Activated CD4-positive, CD25-positive, alpha-beta regulatory T cell treated with anti-CD3 and anti-CD28 coated beads, Interleukin-2, amount 50 U/mL, for 16 hours (primary cell): Measurements from ENCODE around the gene ATP11A.

ENCODE experiments used
- DNase-seq: peaks from one replicate; pipeline ENCODE4 v3.0.0-alpha.2; 2020; ENCODE audit warnings: low read depth, low spot score

The ATP11A gene

DNA sequence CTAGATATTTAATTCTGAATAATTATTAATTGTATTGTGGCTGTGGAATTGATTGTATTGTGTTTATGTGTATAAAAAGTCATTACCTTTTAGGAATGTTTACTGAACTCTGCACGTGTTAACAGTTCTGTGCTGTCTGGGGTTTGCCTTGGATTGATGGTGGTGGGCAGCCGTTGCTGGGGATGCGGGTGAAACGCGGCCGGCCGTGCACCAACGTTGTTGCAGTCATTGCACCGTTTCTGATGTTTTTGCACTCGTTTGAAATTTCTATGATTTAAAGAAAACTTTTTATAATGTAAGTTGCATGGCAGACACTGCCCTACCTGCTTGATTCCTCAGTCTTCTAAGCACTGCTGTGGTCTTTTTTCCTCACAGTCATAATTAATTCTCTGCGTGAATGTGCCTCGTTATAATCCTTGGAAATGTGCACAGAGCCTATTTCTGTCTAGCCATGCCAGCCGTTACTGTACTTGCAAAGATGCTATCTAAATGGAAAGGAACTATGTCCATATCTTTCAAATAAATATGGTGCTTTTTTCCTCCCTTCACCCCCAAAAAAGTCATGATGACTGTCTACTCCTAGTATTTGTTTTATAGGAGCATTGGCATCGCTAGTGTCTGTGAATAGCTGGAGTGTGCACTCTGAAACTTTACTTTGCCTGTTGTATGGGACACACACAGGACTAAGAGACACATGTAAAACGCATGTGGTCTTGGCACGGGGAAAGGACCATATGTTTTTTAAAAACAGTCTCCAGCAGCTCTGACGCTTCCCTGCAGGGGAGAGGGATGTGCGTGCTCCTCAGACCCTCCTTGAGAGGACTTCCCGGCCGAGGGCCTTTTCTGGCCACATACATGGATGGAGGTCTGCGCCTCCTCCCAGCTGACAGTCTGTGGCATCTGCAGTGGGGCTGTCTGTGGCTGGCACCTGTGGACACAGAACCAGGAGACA lies 238.5 kb downstream of the ATP11A start:
- DNase-seq = no peak

DNA sequence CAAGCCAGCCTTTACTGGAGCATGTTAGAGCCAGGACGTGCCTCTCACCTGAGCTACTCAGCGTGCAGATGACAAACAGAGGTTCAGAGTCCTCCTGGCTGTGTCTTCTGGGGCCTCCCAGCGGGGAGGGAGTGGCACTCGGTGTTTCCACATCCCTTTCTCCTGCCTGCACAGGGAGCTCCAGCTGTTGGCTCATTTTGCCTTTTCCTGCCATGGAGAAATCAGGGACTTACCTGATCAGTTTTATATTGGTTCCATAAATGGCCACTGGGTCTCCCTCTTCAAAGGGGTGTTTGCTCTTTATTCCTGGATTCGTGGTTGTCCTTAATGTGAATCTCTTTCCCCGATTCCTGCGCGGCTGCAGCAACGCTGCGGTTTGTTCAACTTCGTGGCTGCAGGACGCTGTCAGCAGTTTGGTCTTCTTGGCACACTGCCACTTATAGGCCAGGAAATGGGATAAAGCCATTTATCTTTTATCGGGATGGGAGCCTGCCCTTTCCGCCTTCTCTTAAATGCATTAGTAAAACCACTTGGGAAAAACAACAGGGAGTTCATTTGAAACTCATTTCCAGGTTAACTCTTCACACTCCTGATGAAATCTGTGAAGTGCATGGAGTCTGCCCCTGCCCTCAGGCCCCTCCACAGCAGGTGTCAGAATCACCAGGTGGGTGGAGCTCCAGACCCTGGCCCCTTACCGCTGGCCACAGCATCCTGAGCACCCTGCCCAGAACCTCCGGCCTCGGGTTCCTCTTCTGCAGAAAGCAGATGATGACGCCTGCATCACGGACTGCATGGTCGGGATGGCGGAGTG lies 239.3 kb downstream of the ATP11A start:
- DNase-seq = no peak

DNA sequence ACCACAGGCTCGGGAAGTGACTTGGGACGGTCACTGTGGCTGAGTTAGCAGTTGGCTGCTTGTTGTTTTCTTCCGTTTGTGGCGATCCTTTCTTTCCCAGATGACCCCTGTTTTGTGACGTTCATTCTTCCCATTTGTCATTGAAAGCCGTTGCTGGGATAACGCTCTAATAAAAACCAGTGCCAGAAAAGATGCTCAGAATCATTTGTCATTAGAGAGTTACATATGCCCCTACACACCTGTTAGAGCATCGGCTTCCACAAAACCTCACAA lies 239.9 kb downstream of the ATP11A start:
- DNase-seq = no peak

DNA sequence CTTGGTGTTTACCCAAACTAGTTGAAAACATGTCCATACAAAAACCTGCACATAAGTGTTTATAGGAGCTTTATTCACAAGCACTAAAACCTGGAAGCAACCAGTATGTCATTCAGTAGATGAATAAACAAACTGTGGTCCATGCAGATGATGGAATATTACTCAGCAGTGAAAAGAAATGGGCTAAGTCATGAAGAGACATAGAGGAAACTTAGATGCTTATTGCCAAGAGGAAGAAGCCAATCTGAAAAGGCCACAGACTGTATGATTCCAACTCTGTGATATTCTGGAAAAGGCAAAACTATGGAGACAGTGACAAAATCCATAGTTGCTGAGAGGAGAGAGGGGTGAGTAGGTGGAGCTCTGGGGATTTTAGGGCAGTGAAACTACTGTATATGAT lies 240.4 kb downstream of the ATP11A start:
- DNase-seq = no peak

DNA sequence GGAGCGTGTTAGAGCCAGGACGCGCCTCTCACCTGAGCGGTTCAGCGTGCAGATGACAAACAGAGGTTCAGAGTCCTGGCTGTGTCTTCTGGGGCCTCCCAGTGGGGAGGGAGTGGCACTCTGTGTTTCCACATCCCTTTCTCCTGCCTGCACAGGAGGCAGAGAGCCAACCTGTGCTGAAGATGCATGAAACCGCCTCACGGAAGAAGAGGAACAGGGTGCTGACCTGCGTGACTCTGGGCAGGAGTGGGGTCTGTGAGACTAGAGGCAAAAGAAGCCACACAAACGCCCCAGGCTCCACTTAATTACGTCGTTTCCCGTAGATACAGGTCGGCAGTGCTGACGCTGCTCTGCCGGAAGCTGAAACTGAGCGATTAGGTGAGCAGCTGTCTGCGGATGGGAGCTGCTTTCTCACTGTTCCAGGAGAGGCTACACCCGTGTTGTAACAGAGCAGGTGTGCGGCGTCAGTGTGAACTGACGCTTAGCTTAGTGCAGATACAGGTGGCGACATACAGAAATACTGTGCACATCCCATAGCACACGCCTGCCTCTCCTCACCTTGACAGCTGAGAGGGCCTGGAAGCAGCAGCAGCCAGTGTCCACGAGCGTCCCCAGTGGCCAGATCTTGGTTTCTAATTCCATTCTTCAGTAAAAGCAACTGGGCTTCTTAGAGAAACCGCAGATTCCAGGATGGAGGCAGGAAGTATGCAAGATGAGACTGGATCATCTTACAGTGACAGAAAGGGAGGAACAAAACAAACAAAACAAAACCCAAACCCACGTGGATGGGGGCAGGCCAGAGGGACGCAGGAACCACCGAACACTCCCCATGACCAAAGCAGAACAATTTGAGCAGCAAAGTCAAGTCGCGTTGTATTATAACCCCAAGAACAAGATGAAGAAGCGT lies 241.4 kb downstream of the ATP11A start:
- DNase-seq = no peak

DNA sequence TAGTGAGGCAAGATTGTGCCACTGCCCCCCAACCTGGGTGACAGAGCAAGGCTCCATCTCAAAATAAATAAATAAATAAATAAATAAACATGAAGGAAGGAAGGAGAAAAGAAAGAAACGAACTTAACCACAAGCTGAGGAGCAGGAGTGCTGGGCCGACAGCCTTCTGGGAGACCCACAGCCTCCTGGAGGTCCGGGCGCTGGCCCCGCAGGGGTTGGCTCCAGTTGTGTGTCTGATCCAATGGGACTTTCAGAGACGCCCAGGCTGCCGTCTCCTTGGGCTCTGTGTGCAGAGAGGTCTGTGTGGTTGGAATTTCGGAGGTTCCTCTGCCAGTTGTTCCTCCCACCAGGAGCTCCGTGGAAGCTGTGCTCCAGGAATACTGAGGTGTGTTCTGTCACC lies 243.1 kb downstream of the ATP11A start:
- DNase-seq = no peak

DNA sequence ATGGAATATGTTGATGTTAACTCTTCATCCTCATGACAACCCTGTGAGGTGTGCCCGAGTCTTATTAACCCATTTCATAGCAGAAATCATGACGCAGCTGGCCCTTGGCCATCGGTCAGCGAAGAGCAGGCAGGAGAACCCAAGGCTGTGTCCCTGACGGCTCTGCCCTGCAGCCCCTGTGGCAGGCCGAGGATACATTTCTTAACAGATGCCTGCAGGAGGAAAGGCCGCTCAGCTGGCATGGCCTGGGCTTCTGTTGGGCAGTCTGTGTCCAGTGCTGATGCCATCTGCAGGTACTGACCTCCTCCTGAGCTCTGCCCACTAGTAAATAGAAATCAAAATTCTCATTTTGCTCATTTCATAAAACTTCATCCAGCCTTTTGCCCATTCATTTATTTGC lies 243.8 kb downstream of the ATP11A start:
- DNase-seq = no peak

DNA sequence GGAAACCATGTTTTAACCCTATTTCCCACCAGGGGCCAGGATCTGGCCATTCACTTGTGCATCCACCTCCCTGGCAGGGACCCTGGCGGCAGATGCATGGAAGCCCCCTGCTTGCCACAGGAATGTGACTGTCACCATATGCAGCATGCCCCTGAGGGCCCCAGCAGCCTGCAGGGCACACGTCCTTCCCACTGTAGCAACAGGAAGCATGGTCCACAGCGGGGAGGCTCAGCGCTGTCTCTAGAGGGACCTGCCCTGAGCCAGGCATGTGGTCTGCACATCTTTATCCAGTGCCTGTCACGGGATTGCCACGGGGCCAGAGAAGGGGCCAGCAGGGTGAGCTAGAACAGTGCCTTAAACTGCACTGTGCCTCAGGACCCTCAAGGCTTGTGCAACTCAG lies 244.2 kb downstream of the ATP11A start:
- no peak for DNase-seq
